Measurements from ENCODE around the gene TCEANC.
A peak's percentile ranks its signal among the peaks of the same experiment; 100 is the strongest.

The TCEANC gene

DNA sequence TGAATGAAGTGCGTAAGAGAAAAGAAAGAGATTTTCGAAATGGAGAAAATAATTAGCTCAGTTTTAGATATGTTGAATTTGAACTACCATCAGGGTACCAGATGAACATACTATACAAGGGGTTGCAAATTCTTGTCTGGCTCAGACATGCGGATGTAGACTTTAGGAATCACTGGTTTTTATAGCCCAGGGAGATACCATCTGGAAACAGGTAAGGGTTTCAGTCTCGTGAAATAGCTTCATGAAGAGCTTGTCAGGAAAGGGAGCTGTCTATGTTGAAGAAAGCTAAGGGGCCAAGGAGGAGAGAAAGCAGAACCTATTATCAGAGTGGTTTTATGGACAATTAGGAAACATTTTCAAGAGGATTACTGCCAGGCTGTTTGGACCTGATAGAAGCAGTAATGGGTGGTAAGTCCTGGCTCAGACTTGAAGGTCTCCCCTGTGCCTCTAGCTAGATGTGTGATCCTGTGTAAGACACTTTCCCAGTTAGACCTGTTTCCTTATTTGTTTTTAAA is 42.7 kb downstream of the TCEANC start:
- TF ChIP-seq, protein P1, sequence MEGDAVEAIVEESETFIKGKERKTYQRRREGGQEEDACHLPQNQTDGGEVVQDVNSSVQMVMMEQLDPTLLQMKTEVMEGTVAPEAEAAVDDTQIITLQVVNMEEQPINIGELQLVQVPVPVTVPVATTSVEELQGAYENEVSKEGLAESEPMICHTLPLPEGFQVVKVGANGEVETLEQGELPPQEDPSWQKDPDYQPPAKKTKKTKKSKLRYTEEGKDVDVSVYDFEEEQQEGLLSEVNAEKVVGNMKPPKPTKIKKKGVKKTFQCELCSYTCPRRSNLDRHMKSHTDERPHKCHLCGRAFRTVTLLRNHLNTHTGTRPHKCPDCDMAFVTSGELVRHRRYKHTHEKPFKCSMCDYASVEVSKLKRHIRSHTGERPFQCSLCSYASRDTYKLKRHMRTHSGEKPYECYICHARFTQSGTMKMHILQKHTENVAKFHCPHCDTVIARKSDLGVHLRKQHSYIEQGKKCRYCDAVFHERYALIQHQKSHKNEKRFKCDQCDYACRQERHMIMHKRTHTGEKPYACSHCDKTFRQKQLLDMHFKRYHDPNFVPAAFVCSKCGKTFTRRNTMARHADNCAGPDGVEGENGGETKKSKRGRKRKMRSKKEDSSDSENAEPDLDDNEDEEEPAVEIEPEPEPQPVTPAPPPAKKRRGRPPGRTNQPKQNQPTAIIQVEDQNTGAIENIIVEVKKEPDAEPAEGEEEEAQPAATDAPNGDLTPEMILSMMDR (conservative IDR thresholded peaks at IDR 0.05; ENCODE audit: control insufficient read depth, insufficient read depth, low read depth, low read length): no peak
- no peak for DNase-seq (ENCODE audit: low read depth)
- H3K4me3 ChIP-seq (ENCODE audit: control insufficient read depth, low read depth, low read length): no peak overlapping the region

GRCh38 chrX:13697455-13697854 is 44.5 kb downstream of the TCEANC start:
- DNase-seq (ENCODE audit: low read depth): peak; percentile 25
- no peak overlapping the region for H3K4me3 ChIP-seq (ENCODE audit: control insufficient read depth, low read depth, low read length)
- TF ChIP-seq, protein P1 (conservative IDR thresholded peaks at IDR 0.05; ENCODE audit: control insufficient read depth, insufficient read depth, low read depth, low read length): no peak

- H3K4me3 ChIP-seq (ENCODE audit: control insufficient read depth, low read depth, low read length): no peak overlapping the region
- no peak for DNase-seq (ENCODE audit: low read depth)
- TF ChIP-seq, protein P1 (conservative IDR thresholded peaks at IDR 0.05; ENCODE audit: control insufficient read depth, insufficient read depth, low read depth, low read length): no peak
Measured at GRCh38 chrX:13697976-13698375, 45.0 kb downstream of the TCEANC start.

DNA sequence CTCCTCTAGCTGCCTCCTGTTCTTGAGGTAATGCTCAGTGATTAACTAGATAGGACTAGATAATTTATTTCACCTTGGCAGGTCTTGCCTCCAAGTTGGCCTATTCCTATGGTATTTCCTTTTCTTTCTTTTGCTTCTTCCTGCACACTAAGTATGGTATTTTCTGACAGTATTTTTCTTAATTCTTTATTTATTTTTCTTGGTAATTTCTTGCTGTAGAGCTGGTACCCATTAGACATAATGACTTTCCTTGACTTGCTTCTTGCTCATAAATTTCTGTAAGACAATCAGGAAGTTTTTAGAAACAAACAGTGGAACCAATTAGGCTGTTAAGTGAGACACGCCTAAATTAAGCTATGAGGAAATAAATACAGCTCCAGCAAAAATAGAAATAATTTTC is 45.5 kb downstream of the TCEANC start:
- TF ChIP-seq, protein P1 (conservative IDR thresholded peaks at IDR 0.05; ENCODE audit: control insufficient read depth, insufficient read depth, low read depth, low read length): no peak
- no peak overlapping the region for H3K4me3 ChIP-seq (ENCODE audit: control insufficient read depth, low read depth, low read length)
- no peak for DNase-seq (ENCODE audit: low read depth)

DNA sequence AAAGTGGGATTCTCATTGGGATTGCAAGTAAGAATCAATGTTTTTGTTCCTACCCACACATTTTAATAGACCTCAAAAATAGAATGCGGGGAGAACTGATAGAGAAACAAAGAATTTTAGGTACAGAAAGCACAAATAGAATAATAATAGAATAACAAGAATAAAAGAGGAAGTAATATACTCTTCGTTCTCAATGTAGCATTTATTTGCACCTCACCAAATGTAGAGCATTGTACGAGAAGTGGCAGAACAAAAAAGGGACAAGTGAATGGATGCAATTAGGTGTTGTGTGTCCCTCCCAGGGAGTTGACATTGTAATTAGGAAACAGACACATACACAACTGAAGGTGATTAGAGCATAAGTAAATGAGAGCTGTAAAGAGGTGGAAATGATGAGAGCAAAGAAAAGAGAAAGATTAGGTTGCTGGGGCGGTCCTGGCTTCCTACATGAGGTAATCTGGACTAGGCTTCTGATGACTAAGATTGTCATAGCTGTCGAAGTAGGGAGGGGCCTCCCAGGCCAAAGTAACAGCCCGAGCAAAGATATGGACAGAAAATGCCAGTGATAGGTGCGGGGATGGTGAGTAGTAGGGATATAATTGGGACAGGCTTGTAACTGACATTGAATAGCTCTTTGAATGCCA is 46.4 kb downstream of the TCEANC start:
- DNase-seq (ENCODE audit: low read depth): peak; percentile 46
- TF ChIP-seq, protein P1 (conservative IDR thresholded peaks at IDR 0.05; ENCODE audit: control insufficient read depth, insufficient read depth, low read depth, low read length): no peak

GRCh38 chrX:13700380-13700779 is 47.4 kb downstream of the TCEANC start:
- peak; percentile 30 for DNase-seq (ENCODE audit: low read depth)
- no peak overlapping the region for H3K4me3 ChIP-seq (ENCODE audit: control insufficient read depth, low read depth, low read length)
- TF ChIP-seq, protein P1 (conservative IDR thresholded peaks at IDR 0.05; ENCODE audit: control insufficient read depth, insufficient read depth, low read depth, low read length): no peak

More for the DNA sequence above, 46.4 kb downstream of the TCEANC start:
- H3K4me3 ChIP-seq (ENCODE audit: control insufficient read depth, low read depth, low read length): no peak overlapping the region

All from fibroblast of mammary gland (primary cell).